PC-9 (cell line): ENCODE measurements around the gene CRYGD.

Experiments
- EZH2 ChIP-seq: fragments of 200-600 bp; sonication (generic); IDR thresholded peaks from 2 replicates; pipeline ENCODE4 v1.8.0; 2017; ENCODE audit warnings: antibody characterized with exemption, low read depth
- TF ChIP-seq, protein P1 (sequence below): fragments of 200-600 bp; sonication (generic); conservative IDR thresholded peaks from 2 replicates; pipeline ENCODE4 v1.6.1; 2017; ENCODE audit warnings: mixed run types, antibody characterized with exemption, mild to moderate bottlenecking, moderate library complexity

DNA sequence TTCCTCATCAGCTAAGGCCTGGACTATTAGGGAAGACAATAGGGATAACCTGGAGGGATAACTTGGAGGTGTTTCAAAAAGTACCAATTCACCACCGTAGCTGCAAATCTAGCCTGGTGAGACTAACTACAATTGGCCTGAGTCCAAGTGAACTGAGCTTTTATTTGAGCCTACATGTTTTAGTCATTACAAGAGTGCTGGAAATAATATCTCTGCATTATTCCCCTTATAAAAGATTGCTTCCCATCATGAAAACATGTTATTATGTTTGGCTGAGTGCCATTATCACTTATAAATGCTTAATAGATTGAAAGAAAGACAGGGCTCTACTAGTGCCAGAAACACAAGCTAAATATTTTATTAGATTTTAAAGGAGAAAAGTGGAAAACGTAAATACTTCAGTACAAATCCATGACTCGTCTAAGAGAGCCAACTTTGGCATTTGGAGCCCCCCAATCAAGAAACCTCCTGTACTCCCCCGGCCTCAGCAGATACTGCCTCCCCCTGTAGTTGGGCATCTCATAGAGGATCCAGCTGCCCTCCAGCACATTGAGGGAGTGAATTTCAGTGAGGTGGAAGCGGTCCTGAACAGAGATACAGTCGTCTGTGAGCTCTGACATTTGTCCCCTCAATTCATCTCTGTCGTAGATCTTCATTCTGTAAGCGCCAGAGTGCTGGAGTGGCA is 18.1 kb upstream of the CRYGD start:
- TF ChIP-seq, protein P1, sequence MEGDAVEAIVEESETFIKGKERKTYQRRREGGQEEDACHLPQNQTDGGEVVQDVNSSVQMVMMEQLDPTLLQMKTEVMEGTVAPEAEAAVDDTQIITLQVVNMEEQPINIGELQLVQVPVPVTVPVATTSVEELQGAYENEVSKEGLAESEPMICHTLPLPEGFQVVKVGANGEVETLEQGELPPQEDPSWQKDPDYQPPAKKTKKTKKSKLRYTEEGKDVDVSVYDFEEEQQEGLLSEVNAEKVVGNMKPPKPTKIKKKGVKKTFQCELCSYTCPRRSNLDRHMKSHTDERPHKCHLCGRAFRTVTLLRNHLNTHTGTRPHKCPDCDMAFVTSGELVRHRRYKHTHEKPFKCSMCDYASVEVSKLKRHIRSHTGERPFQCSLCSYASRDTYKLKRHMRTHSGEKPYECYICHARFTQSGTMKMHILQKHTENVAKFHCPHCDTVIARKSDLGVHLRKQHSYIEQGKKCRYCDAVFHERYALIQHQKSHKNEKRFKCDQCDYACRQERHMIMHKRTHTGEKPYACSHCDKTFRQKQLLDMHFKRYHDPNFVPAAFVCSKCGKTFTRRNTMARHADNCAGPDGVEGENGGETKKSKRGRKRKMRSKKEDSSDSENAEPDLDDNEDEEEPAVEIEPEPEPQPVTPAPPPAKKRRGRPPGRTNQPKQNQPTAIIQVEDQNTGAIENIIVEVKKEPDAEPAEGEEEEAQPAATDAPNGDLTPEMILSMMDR: no peak
- no peak for TF ChIP-seq EZH2
